Measurements from ENCODE around the gene WDR90.

Gene WDR90

GRCh38 chr16:651844-652243 is 2.7 kb downstream of the WDR90 start:
- H3K4me3 ChIP-seq (ENCODE audit: low read depth, low read length), result no peak overlapping the region
- TF ChIP-seq MYC (IDR thresholded peaks at IDR 0.05; ENCODE audit: low read depth, low read length) (no peak), CTCF (IDR thresholded peaks at IDR 0.05; ENCODE audit: low read depth, low read length) (no peak), POLR2A (IDR thresholded peaks at IDR 0.05; ENCODE audit: extremely low read depth, insufficient read length) (no peak), MAX (IDR thresholded peaks at IDR 0.05; ENCODE audit: low read depth, low read length) (no peak)
- DNase-seq (ENCODE audit: low read depth), result no peak

GRCh38 chr16:652454-653305 is 3.5 kb downstream of the WDR90 start:
- DNase-seq (ENCODE audit: low read depth), result no peak
- TF ChIP-seq CTCF (IDR thresholded peaks at IDR 0.05; ENCODE audit: low read depth, low read length) (no peak), MYC (IDR thresholded peaks at IDR 0.05; ENCODE audit: low read depth, low read length) (no peak), MAX (IDR thresholded peaks at IDR 0.05; ENCODE audit: low read depth, low read length) (no peak), POLR2A (IDR thresholded peaks at IDR 0.05; ENCODE audit: extremely low read depth, insufficient read length) (no peak)
- no peak overlapping the region for H3K4me3 ChIP-seq (ENCODE audit: low read depth, low read length)

- TF ChIP-seq CTCF (IDR thresholded peaks at IDR 0.05; ENCODE audit: low read depth, low read length), result no peak
- no peak for TF ChIP-seq MYC (IDR thresholded peaks at IDR 0.05; ENCODE audit: low read depth, low read length)
- TF ChIP-seq POLR2A (IDR thresholded peaks at IDR 0.05; ENCODE audit: extremely low read depth, insufficient read length), result no peak
- TF ChIP-seq MAX (IDR thresholded peaks at IDR 0.05; ENCODE audit: low read depth, low read length), result no peak
- H3K4me3 ChIP-seq (ENCODE audit: low read depth, low read length), result no peak overlapping the region
- DNase-seq (ENCODE audit: low read depth), result no peak
Observed at GRCh38 chr16:654034-654433, 4.9 kb downstream of the WDR90 start.

- TF ChIP-seq MYC (IDR thresholded peaks at IDR 0.05; ENCODE audit: low read depth, low read length) (no peak), POLR2A (IDR thresholded peaks at IDR 0.05; ENCODE audit: extremely low read depth, insufficient read length) (no peak), CTCF (IDR thresholded peaks at IDR 0.05; ENCODE audit: low read depth, low read length) (no peak), MAX (IDR thresholded peaks at IDR 0.05; ENCODE audit: low read depth, low read length) (no peak)
- no peak for DNase-seq (ENCODE audit: low read depth)
Observed at GRCh38 chr16:657487-657886, 8.3 kb downstream of the WDR90 start.

GRCh38 chr16:658679-659571 is 9.8 kb downstream of the WDR90 start:
- DNase-seq (ENCODE audit: low read depth), result no peak
- TF ChIP-seq MAX (IDR thresholded peaks at IDR 0.05; ENCODE audit: low read depth, low read length) (no peak), CTCF (IDR thresholded peaks at IDR 0.05; ENCODE audit: low read depth, low read length) (no peak)
- H3K4me3 ChIP-seq (ENCODE audit: low read depth, low read length), result no peak overlapping the region

More at GRCh38 chr16:657487-657886, 8.3 kb downstream of the WDR90 start:
- H3K4me3 ChIP-seq (ENCODE audit: low read depth, low read length), result no peak overlapping the region

Data from NB4 (cell line).